AG04450 (cell line): Measurements from ENCODE around the gene LITAF. TPM values are rescaled to one million over a fixed set of nuclear protein-coding genes. Genes with fewer than 3 reads are reported as not detected.
A peak's percentile ranks its signal among the peaks of the same experiment; 100 is the strongest.

Experiments used
- CTCF ChIA-PET: fragments of 300-600, 350-600 bp; formaldehyde crosslinking; extraction: SDS; loops from one replicate; lab custom pipeline; 2022; ENCODE audit warnings: antibody characterized with exemption, inconsistent platforms; lab: Charles Lee
- POLR2A ChIA-PET: fragments of 350-600 bp; formaldehyde crosslinking; extraction: SDS; loops from one replicate; lab custom pipeline; 2021; ENCODE audit warnings: antibody characterized with exemption, inconsistent platforms; lab: Yijun Ruan, JAX
- DNase-seq: peaks from one replicate; pipeline ENCODE4 v3.0.0-alpha.2; 2011; ENCODE audit warnings: low read depth, low spot score
- H3K27ac ChIP-seq: one replicate; pipeline ENCODE4 v1.5.1; 2012; ENCODE audit warnings: low read depth, low read length, control low read depth
- H3K27me3 ChIP-seq: one replicate; pipeline ENCODE4 v1.6.0; 2012; ENCODE audit warnings: low read length; ENCODE audit not compliant: control insufficient read depth, insufficient read depth
- H3K4me3 ChIP-seq: 2 replicates; pipeline ENCODE4 v1.5.1; 2011; ENCODE audit warnings: mild to moderate bottlenecking, low read depth, low read length, control low read depth
- H3K9me3 ChIP-seq: 2 replicates; pipeline ENCODE4 v1.5.1; 2012; ENCODE audit warnings: low read length; ENCODE audit not compliant: control insufficient read depth, insufficient read depth
- polyA minus RNA-seq: library from RNA; depleted of rRNA, polyadenylated mRNA; stranded (reverse); fragments of >200 nt; gene quantifications from 2 replicates; pipeline ENCODE4 v1.2.3, GENCODE V29; 2011; rRNA and poly(A)+ RNA removed
- polyA plus RNA-seq: library from polyadenylated mRNA; depleted of rRNA; stranded (reverse); fragments of >200 nt; gene quantifications from 2 replicates; pipeline ENCODE4 v1.2.3, GENCODE V29; 2011; rRNA removed
- TF ChIP-seq, protein P1 (sequence below): IDR thresholded peaks from 2 replicates; pipeline ENCODE4 v1.5.1; 2011; ENCODE audit warnings: low read depth, low read length, control low read depth, inconsistent platforms

Gene LITAF
- polyA plus RNA-seq, result 190 and 217 TPM in 2 replicates
- 165 and 233 TPM in 2 replicates for polyA minus RNA-seq

DNA sequence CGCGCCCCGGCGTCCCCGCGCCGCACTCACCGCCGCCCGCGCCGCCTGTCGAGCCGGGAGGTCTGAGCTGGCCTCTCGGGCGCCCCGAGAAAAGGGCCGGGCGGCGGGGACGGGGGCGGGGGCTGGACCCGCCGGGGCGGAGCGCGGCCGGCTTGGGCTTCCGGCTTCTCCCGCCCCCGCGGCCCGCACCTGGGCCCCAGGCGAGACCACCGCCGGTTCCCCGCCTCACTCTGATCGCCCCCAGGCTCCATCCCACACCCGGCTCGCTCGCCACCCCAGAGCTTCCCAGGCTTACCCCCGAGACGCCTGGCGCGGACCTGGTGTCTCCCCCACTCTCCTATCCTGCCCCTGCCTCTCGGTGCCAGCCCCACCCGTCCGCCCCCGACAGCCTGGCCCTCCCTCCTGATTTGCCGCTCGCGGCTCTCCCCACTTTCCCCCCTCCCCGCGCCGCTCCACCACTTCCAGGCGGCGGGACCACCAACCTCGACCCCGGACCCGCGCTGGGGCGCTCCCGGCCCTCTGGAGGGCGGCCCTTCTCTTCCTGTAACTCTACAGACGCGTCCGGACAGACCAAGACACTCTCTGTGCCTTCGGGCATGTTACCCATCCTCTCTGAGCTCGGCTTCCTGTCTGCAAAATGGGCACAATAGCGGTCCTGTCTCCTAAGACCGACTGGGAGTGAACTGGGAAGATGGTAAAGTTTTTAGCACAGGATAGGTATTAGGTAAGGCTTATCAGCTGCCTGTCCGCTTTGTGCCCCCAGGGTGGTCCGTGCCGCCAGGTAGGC, at the start of gene LITAF:
LITAF (minus strand) TSS at position 64 of the 787 bp plus-strand sequence. CDS start 30,189 bp downstream, outside the sequence.
- no peak for DNase-seq
- H3K9me3 ChIP-seq, result no peaks in the 10 kb centered on the region; the same call in 1 of the 2 replicates
- ChIA-PET CTCF (interaction anchor here (0.5 to 3.9 kb wide), 6 partner anchors 41 to 197 kb away, joined by 3 to 15 read pairs (median 6); no protein-coding TSS in a partner anchor), POLR2A (interaction anchor here (0.6 to 1.6 kb wide), 7 partner anchors 12 to 285 kb away, joined by 4 to 10 read pairs (median 5); partner anchors contain the start of gene ZC3H7A)
- TF ChIP-seq, protein P1, sequence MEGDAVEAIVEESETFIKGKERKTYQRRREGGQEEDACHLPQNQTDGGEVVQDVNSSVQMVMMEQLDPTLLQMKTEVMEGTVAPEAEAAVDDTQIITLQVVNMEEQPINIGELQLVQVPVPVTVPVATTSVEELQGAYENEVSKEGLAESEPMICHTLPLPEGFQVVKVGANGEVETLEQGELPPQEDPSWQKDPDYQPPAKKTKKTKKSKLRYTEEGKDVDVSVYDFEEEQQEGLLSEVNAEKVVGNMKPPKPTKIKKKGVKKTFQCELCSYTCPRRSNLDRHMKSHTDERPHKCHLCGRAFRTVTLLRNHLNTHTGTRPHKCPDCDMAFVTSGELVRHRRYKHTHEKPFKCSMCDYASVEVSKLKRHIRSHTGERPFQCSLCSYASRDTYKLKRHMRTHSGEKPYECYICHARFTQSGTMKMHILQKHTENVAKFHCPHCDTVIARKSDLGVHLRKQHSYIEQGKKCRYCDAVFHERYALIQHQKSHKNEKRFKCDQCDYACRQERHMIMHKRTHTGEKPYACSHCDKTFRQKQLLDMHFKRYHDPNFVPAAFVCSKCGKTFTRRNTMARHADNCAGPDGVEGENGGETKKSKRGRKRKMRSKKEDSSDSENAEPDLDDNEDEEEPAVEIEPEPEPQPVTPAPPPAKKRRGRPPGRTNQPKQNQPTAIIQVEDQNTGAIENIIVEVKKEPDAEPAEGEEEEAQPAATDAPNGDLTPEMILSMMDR, result no peak
- peak within 1 kb of the TSS; percentile 57 for H3K27ac ChIP-seq
- no peaks in the 10 kb centered on the region for H3K27me3 ChIP-seq
- peak within 1 kb of the TSS; percentile 90 for H3K4me3 ChIP-seq

- TF ChIP-seq, protein P1, result no peak
- Histone ChIP-seq H3K9me3 (no peaks in the 10 kb centered on the region; the same call in 1 of the 2 replicates), H3K27ac (no peak overlapping the region), H3K4me3 (no peak overlapping the region), H3K27me3 (no peaks in the 10 kb centered on the region)
- no peak for DNase-seq
- CTCF ChIA-PET, result no interaction called here
- POLR2A ChIA-PET, result no interaction called here
Measured at GRCh38 chr16:11636172-11636721, 49.5 kb upstream of the LITAF start.

- no peak for DNase-seq
- H3K27me3 ChIP-seq, result no peaks in the 10 kb centered on the region
- no peak overlapping the region for H3K4me3 ChIP-seq
- TF ChIP-seq, protein P1, result no peak
- no peaks in the 10 kb centered on the region; the same call in 1 of the 2 replicates for H3K9me3 ChIP-seq
- H3K27ac ChIP-seq, result no peak overlapping the region
- ChIA-PET POLR2A (no interaction called here), CTCF (no interaction called here)
Measured at GRCh38 chr16:11635679-11636171, 49.0 kb upstream of the LITAF start.

- ChIA-PET POLR2A (interaction anchor here (0.6 kb wide), 1 partner anchor 133 kb away, joined by 3 read pairs; no protein-coding TSS in a partner anchor), CTCF (no interaction called here)
- no peaks in the 10 kb centered on the region for H3K27me3 ChIP-seq
- H3K9me3 ChIP-seq, result no peaks in the 10 kb centered on the region; the same call in 1 of the 2 replicates
- no peak overlapping the region for H3K27ac ChIP-seq
- H3K4me3 ChIP-seq, result no peak overlapping the region
- TF ChIP-seq, protein P1, result no peak
- no peak for DNase-seq
Measured at GRCh38 chr16:11635113-11635652, 48.5 kb upstream of the LITAF start.
